Measurements from ENCODE around the gene ZNF280D. TPM values are rescaled to one million over a fixed set of nuclear protein-coding genes. Genes with fewer than 3 reads are reported as not detected.

The ZNF280D gene
- total RNA-seq, 4 donors from 2014 or later: 22.4 to 79.2 (median 43.3) TPM

- in situ Hi-C loops (cut with MboI; ENCODE audit: low pct_ligation_motif_present in 1 of 4, low pct_unique_long_range_greater_than_20kb in 1 of 4, low sequenced_read_pairs in 3 of 4) (no loop called here), intact Hi-C loops (cut with DNase I; ENCODE audit: low total_unique reads) (no loop called here)
- 77 to 91% methylated on average over 1 to 2 of the region's 2 CpGs for WGBS, 2 donors (ENCODE audit: low coverage in 1 of 2)
- Histone ChIP-seq H3K36me3 (no peaks in the 10 kb centered on the region), H3K4me3 (no peak overlapping the region), H3K4me1 (peaks cover 0 to 1% (median 0%) of the 10 kb centered on the region in 4 donors), H3K9me3 (no peaks in the 10 kb centered on the region), H3K27ac (no peak overlapping the region), H3K27me3 (no peaks in the 10 kb centered on the region)
- no peak for DNase-seq
- TF ChIP-seq POLR2A (IDR thresholded peaks at IDR 0.05) (no peak), POLR2AphosphoS5 (IDR thresholded peaks at IDR 0.05) (no peak), EP300 (IDR thresholded peaks at IDR 0.05; ENCODE audit: low read depth) (no peak)
- TF ChIP-seq, protein P1, sequence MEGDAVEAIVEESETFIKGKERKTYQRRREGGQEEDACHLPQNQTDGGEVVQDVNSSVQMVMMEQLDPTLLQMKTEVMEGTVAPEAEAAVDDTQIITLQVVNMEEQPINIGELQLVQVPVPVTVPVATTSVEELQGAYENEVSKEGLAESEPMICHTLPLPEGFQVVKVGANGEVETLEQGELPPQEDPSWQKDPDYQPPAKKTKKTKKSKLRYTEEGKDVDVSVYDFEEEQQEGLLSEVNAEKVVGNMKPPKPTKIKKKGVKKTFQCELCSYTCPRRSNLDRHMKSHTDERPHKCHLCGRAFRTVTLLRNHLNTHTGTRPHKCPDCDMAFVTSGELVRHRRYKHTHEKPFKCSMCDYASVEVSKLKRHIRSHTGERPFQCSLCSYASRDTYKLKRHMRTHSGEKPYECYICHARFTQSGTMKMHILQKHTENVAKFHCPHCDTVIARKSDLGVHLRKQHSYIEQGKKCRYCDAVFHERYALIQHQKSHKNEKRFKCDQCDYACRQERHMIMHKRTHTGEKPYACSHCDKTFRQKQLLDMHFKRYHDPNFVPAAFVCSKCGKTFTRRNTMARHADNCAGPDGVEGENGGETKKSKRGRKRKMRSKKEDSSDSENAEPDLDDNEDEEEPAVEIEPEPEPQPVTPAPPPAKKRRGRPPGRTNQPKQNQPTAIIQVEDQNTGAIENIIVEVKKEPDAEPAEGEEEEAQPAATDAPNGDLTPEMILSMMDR (IDR thresholded peaks at IDR 0.05): no peak
Measured at GRCh38 chr15:56778761-56779160, 45.5 kb upstream of the ZNF280D start.

GRCh38 chr15:56776839-56777238 is 43.5 kb upstream of the ZNF280D start:
- Histone ChIP-seq H3K27me3 (no peaks in the 10 kb centered on the region), H3K4me3 (no peak overlapping the region), H3K4me1 (peaks cover 0 to 14% (median 2%) of the 10 kb centered on the region in 4 donors), H3K36me3 (no peaks in the 10 kb centered on the region), H3K27ac (no peak overlapping the region), H3K9me3 (no peaks in the 10 kb centered on the region)
- in situ Hi-C loops (cut with MboI; ENCODE audit: low pct_ligation_motif_present in 1 of 4, low pct_unique_long_range_greater_than_20kb in 1 of 4, low sequenced_read_pairs in 3 of 4) (no loop called here), intact Hi-C loops (cut with DNase I; ENCODE audit: low total_unique reads) (no loop called here)
- 97% methylated on average over 3 of the region's 3 CpGs; no CpG with 5 or more reads in 1 of the 2 donors for WGBS, 2 donors (ENCODE audit: low coverage in 1 of 2)
- TF ChIP-seq POLR2A (IDR thresholded peaks at IDR 0.05) (no peak), POLR2AphosphoS5 (IDR thresholded peaks at IDR 0.05) (no peak)
- TF ChIP-seq, protein P1 (IDR thresholded peaks at IDR 0.05): no peak
- no peak for DNase-seq

DNA sequence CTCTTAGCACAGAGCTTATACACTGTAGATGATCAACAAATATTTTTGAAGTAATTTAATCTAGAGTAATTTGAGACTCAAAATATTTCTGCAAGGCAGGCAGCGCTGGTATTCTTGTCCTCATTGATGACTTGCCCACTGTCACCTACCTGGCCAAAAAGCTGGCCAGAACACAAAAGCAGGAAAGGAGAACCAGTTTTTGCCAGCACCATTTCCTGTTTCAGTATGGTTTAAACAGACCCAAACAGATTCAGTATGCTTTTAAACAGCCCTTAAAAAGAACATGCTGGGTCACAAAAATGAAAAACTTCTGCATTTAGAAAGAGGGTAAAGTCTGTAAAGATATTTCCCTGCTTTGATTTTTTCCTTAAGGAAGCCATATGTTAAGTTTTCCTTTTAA is 42.3 kb upstream of the ZNF280D start:
- Histone ChIP-seq H3K27me3 (no peaks in the 10 kb centered on the region), H3K9me3 (no peaks in the 10 kb centered on the region), H3K27ac (no peak overlapping the region), H3K4me1 (peaks cover 0 to 14% (median 2%) of the 10 kb centered on the region in 4 donors), H3K36me3 (no peaks in the 10 kb centered on the region), H3K4me3 (no peak overlapping the region)
- DNase-seq: no peak
- intact Hi-C loops (cut with DNase I; ENCODE audit: low total_unique reads) (no loop called here), in situ Hi-C loops (cut with MboI; ENCODE audit: low pct_ligation_motif_present in 1 of 4, low pct_unique_long_range_greater_than_20kb in 1 of 4, low sequenced_read_pairs in 3 of 4) (no loop called here)
- 33 to 80% methylated on average over 1 of the region's 1 CpG for WGBS, 2 donors (ENCODE audit: low coverage in 1 of 2)
- TF ChIP-seq, protein P1 (IDR thresholded peaks at IDR 0.05): no peak
- TF ChIP-seq EP300 (IDR thresholded peaks at IDR 0.05; ENCODE audit: low read depth) (no peak), POLR2AphosphoS5 (IDR thresholded peaks at IDR 0.05) (no peak), POLR2A (IDR thresholded peaks at IDR 0.05) (no peak)

- DNase-seq: no peak
- Histone ChIP-seq H3K36me3 (no peaks in the 10 kb centered on the region), H3K9me3 (no peaks in the 10 kb centered on the region), H3K4me1 (peaks cover 0 to 14% (median 2%) of the 10 kb centered on the region in 4 donors), H3K27me3 (no peaks in the 10 kb centered on the region), H3K4me3 (no peak overlapping the region), H3K27ac (no peak overlapping the region)
- WGBS, 2 donors (ENCODE audit: low coverage in 1 of 2): 75 to 80% methylated on average over 2 of the region's 2 CpGs
- intact Hi-C loops (cut with DNase I; ENCODE audit: low total_unique reads) (no loop called here), in situ Hi-C loops (cut with MboI; ENCODE audit: low pct_ligation_motif_present in 1 of 4, low pct_unique_long_range_greater_than_20kb in 1 of 4, low sequenced_read_pairs in 3 of 4) (no loop called here)
- TF ChIP-seq EP300 (IDR thresholded peaks at IDR 0.05; ENCODE audit: low read depth) (no peak), POLR2AphosphoS5 (IDR thresholded peaks at IDR 0.05) (no peak), POLR2A (IDR thresholded peaks at IDR 0.05) (no peak)
- TF ChIP-seq, protein P1 (IDR thresholded peaks at IDR 0.05): no peak
Measured at GRCh38 chr15:56774356-56774755, 41.0 kb upstream of the ZNF280D start.

Data from transverse colon (tissue), 4 donors.